Endothelial cell of umbilical vein (primary cell): ENCODE data around the gene RNF133. TPM values are rescaled to one million over a fixed set of nuclear protein-coding genes. Genes with fewer than 3 reads are reported as not detected.

Source experiments
- BruUV-seq: library from RNA; stranded (reverse); fragments of 400-500 nt; replicated peaks from 2 replicates; lab custom pipeline; 2021; lab: Mats Ljungman, UMichigan
- CTCF ChIA-PET: fragments of 300-600, 350-600 bp; sonication (Branson Sonifier 250); formaldehyde crosslinking; loops from one replicate; lab custom pipeline; 2021; ENCODE audit warnings: antibody characterized with exemption, inconsistent platforms; lab: Charles Lee
- POLR2A ChIA-PET: fragments of 300-600, 350-600 bp; sonication (Branson Sonifier 250); formaldehyde crosslinking; loops from one replicate; lab custom pipeline; 2021; ENCODE audit warnings: antibody characterized with exemption, inconsistent platforms; lab: Charles Lee
- DNase-seq: peaks from one replicate; pipeline ENCODE4 v3.0.0-alpha.2; 2011; ENCODE audit warnings: low read depth, low spot score
- FAIRE-seq: peaks from 2 replicates; lab custom pipeline; 2011; peaks lifted over from hg19 to GRCh38; lab: Jason Lieb, UNC
- H2AFZ ChIP-seq: 2 replicates; pipeline ENCODE4 v1.6.0; 2012; ENCODE audit warnings: low read depth, low read length, control low read depth, inconsistent platforms
- H3K27ac ChIP-seq: 2 replicates; pipeline ENCODE4 v1.5.1; 2011; ENCODE audit warnings: low read depth, mild to moderate bottlenecking, control low read depth, low read length, moderate library complexity; ENCODE audit not compliant: insufficient read depth
- H3K27me3 ChIP-seq, 2 experiments: 2 replicates each; pipeline versions ENCODE4 v1.6.0 to v1.6.1; 2011; ENCODE audit warnings: low read length in 2 of 2, mixed read lengths in 1 of 2; ENCODE audit not compliant: control insufficient read depth in 2 of 2, insufficient read depth in 2 of 2
- H3K36me3 ChIP-seq, 2 experiments: 2 replicates in 1 of 2; 3 replicates in 1 of 2; pipeline ENCODE4 v1.5.1; 2011; ENCODE audit warnings: low read length in 2 of 2, mild to moderate bottlenecking in 1 of 2, moderate library complexity in 1 of 2; ENCODE audit not compliant: control insufficient read depth in 2 of 2, insufficient read depth in 2 of 2; ENCODE audit errors: extremely low read depth in 1 of 2
- H3K4me1 ChIP-seq: 3 replicates; pipeline ENCODE4 v1.5.1; 2011; ENCODE audit warnings: mild to moderate bottlenecking, low read length; ENCODE audit not compliant: control insufficient read depth, insufficient read depth; ENCODE audit errors: extremely low read depth
- H3K4me2 ChIP-seq: 2 replicates; pipeline ENCODE4 v1.6.1; 2011; ENCODE audit warnings: low read length, control low read depth, mixed read lengths; ENCODE audit not compliant: insufficient read depth
- H3K4me3 ChIP-seq, 3 experiments: fragments of 200-600 bp in 1 of 3; sonication (generic), shearing (Covaris generic) in 1 of 3; replicated peaks in 1 of 3; 2 replicates each; pipeline ENCODE4 v1.5.1; 2011 to 2016; ENCODE audit warnings: control low read depth in 3 of 3, low read length in 3 of 3, mild to moderate bottlenecking in 2 of 3, inconsistent platforms in 1 of 3, low read depth in 1 of 3, moderate library complexity in 1 of 3; ENCODE audit not compliant: insufficient read depth in 1 of 3
- H3K79me2 ChIP-seq: 2 replicates; pipeline ENCODE4 v1.6.0; 2012; ENCODE audit warnings: low read length, inconsistent platforms; ENCODE audit not compliant: control insufficient read depth, insufficient read depth
- H3K9ac ChIP-seq: replicated peaks from 2 replicates; pipeline ENCODE3; 2011; ENCODE audit warnings: low read length, control low read depth; ENCODE audit not compliant: insufficient read depth; ENCODE audit errors: extremely low read depth
- H3K9me1 ChIP-seq: replicated peaks from 3 replicates; pipeline ENCODE4 v1.6.0; 2011; ENCODE audit warnings: mild to moderate bottlenecking, low read length; ENCODE audit not compliant: control insufficient read depth, insufficient read depth; ENCODE audit errors: extremely low read depth
- H3K9me3 ChIP-seq: replicated peaks from 2 replicates; pipeline ENCODE4 v1.5.1; 2012; ENCODE audit warnings: low read length, inconsistent platforms; ENCODE audit not compliant: control insufficient read depth, insufficient read depth
- H4K20me1 ChIP-seq: replicated peaks from 2 replicates; pipeline ENCODE3; 2011; ENCODE audit warnings: mild to moderate bottlenecking, low read length; ENCODE audit not compliant: control insufficient read depth, insufficient read depth; ENCODE audit errors: extremely low read depth
- EZH2 ChIP-seq: IDR thresholded peaks from 2 replicates; pipeline ENCODE4 v1.6.1; 2012; ENCODE audit warnings: borderline replicate concordance, low read depth, mild to moderate bottlenecking, moderate library complexity, low read length, inconsistent platforms; ENCODE audit not compliant: severe bottlenecking
- FOS ChIP-seq: IDR thresholded peaks from 2 replicates; pipeline ENCODE4 v1.6.1; 2011; ENCODE audit warnings: mild to moderate bottlenecking, low read length, moderate library complexity, borderline replicate concordance; ENCODE audit not compliant: insufficient read depth
- GATA2 ChIP-seq: IDR thresholded peaks from 2 replicates; pipeline ENCODE4 v1.7.0; 2011; ENCODE audit warnings: low read depth, mild to moderate bottlenecking, moderate library complexity, mixed read lengths, low read length; ENCODE audit not compliant: insufficient read length, insufficient read depth
- JUN ChIP-seq: IDR thresholded peaks from 2 replicates; pipeline ENCODE4 v1.6.1; 2011; ENCODE audit warnings: borderline replicate concordance, low read depth; ENCODE audit not compliant: insufficient read length, insufficient read depth
- MYC ChIP-seq: IDR thresholded peaks from one replicate; pipeline ENCODE4 v1.6.1; 2011; ENCODE audit warnings: mild to moderate bottlenecking, low read depth, low read length
- POLR2A ChIP-seq: IDR thresholded peaks from 2 replicates; pipeline ENCODE4 v1.6.1; 2012; ENCODE audit warnings: low read depth, mild to moderate bottlenecking, control low read depth, low read length
- POLR2AphosphoS5 ChIP-seq: IDR thresholded peaks from 2 replicates; pipeline ENCODE4 v1.6.1; 2012; ENCODE audit warnings: low read depth, mild to moderate bottlenecking, control low read depth, low read length, moderate library complexity; ENCODE audit not compliant: insufficient read depth
- dilution Hi-C: fragments of 300-500 bp; cut with MboI; formaldehyde crosslinking; loops from one replicate; pipeline ENCODE4 v1.15.0; 2019; ENCODE audit warnings: low sequenced_read_pairs; ENCODE audit not compliant: extremely low pct_ligation_motif_present
- intact Hi-C: fragments of 100-400 bp; cut with micrococcal nuclease; formaldehyde crosslinking; loops from one replicate; pipeline ENCODE4 v1.10.0; 2022
- polyA plus RNA-seq, 4 experiments: library from polyadenylated mRNA; depleted of rRNA in 3 of 4; stranded (reverse) in 3 of 4; unstranded in 1 of 4; fragments of >200 nt; gene quantifications; 2 replicates each; pipeline versions ENCODE4 v1.2.1 to v1.2.3, GENCODE V29; 2011 to 2012; ENCODE audit warnings: missing spikeins in 1 of 4
- total RNA-seq: library from RNA; stranded (reverse); gene quantifications from 2 replicates; pipeline ENCODE4 v1.2.3, GENCODE V29; 2021
- TF ChIP-seq, protein P1 (sequence below), 2 donors: IDR thresholded peaks; 1 replicate in 1 of 2; 2 replicates in 1 of 2; pipeline ENCODE4 v1.5.1; 2011; ENCODE audit warnings: low read length in 2 of 2, mild to moderate bottlenecking in 2 of 2, moderate library complexity in 2 of 2, control low read depth in 1 of 2, inconsistent platforms in 1 of 2, low read depth in 1 of 2; ENCODE audit not compliant: insufficient read depth in 1 of 2; ENCODE audit errors: extremely low read depth in 1 of 2
- TF ChIP-seq, protein P2 (sequence below): IDR thresholded peaks from 2 replicates; pipeline ENCODE4 v1.6.1; 2011; ENCODE audit not compliant: insufficient read depth, insufficient read length

Gene RNF133
- total and polyA plus RNA-seq, 2 donors (not counting 3 experiments of a cell fraction or from before 2014, with no cell fraction given): 0.93 TPM; not detected in 1

DNA sequence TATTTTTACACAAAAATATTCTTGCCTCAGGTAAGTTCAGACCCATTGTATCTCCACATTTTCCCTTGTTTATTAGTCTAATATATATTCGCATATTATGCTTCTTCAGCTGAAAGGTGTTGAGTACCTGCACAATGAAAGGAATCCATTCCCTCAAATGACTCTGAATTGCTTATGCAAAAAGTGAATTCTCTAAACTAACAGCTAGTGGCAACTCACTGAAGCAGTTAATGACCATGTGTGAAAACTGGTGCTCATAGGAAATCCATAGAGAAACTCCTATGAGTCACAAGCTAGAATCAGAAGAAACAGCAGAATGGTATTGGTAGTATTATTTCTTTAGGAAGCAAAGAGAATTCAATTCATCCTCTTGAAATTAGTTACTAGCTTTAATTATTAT is 37.3 kb upstream of the RNF133 start:
- ChIA-PET POLR2A (no interaction called here), CTCF (interaction anchor here (1.1 to 1.4 kb wide), 4 partner anchors 9 to 136 kb away, joined by 3 to 5 read pairs (median 4); no protein-coding TSS in a partner anchor)
- DNase-seq: no peak
- H3K9ac ChIP-seq: no peak overlapping the region
- FAIRE-seq: no peak
- dilution Hi-C loops (no loop called here), intact Hi-C loops (no loop called here)
- no peak overlapping the region for H2AFZ ChIP-seq
- no peaks in the 10 kb centered on the region for H3K4me1 ChIP-seq
- H3K36me3 ChIP-seq: no peaks in the 10 kb centered on the region
- BruUV-seq: no TSS peak
- TF ChIP-seq EZH2: no peak
- no peaks in the 10 kb centered on the region for H3K9me1 ChIP-seq
- H3K27me3 ChIP-seq: no peaks in the 10 kb centered on the region
- H3K9me3 ChIP-seq: no peaks in the 10 kb centered on the region
- H3K79me2 ChIP-seq: no peaks in the 10 kb centered on the region
- H3K4me2 ChIP-seq: no peak overlapping the region
- no peak overlapping the region for H3K4me3 ChIP-seq
- H3K27ac ChIP-seq: no peak overlapping the region
- H4K20me1 ChIP-seq: no peaks in the 10 kb centered on the region

DNA sequence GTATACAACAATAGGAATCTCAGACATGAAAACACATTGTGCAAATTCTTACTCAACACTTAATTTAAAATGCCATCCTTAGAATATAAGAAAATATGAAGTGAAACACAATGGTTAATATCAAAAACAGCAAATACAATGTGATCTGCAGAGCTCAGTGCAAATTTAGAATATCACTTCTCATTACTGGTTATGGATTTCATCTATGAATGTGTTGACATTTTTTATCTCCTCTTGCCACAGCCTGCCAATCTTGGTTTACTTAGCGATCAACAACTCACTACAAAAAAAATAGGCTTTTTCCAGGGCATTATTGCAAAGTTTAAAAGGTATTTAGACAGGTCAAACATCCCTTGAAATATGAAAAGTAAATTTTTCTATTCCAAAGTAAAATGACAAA is 28.8 kb upstream of the RNF133 start:
- no TSS peak for BruUV-seq
- Histone ChIP-seq H2AFZ (no peak overlapping the region), H3K27ac (no peak overlapping the region), H3K4me1 (no peaks in the 10 kb centered on the region), H3K4me2 (no peak overlapping the region), H3K79me2 (no peaks in the 10 kb centered on the region), H3K9ac (no peak overlapping the region), H3K9me3 (no peaks in the 10 kb centered on the region), H3K36me3 (no peaks in the 10 kb centered on the region), H4K20me1 (no peaks in the 10 kb centered on the region), H3K4me3 (no peak overlapping the region), H3K9me1 (no peaks in the 10 kb centered on the region), H3K27me3 (no peaks in the 10 kb centered on the region)
- DNase-seq (no peak), FAIRE-seq (no peak)
- ChIA-PET POLR2A (no interaction called here), CTCF (no interaction called here)
- dilution Hi-C loops (no loop called here), intact Hi-C loops (no loop called here)
- no peak for TF ChIP-seq POLR2AphosphoS5
- TF ChIP-seq, protein P1, sequence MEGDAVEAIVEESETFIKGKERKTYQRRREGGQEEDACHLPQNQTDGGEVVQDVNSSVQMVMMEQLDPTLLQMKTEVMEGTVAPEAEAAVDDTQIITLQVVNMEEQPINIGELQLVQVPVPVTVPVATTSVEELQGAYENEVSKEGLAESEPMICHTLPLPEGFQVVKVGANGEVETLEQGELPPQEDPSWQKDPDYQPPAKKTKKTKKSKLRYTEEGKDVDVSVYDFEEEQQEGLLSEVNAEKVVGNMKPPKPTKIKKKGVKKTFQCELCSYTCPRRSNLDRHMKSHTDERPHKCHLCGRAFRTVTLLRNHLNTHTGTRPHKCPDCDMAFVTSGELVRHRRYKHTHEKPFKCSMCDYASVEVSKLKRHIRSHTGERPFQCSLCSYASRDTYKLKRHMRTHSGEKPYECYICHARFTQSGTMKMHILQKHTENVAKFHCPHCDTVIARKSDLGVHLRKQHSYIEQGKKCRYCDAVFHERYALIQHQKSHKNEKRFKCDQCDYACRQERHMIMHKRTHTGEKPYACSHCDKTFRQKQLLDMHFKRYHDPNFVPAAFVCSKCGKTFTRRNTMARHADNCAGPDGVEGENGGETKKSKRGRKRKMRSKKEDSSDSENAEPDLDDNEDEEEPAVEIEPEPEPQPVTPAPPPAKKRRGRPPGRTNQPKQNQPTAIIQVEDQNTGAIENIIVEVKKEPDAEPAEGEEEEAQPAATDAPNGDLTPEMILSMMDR (IDR thresholded peaks at IDR 0.05; ENCODE audit: extremely low read depth in 1 of 2, insufficient read depth in 1 of 2, low read depth in 1 of 2, low read length in 2 of 2): no peak
- TF ChIP-seq GATA2: no peak
- no peak for TF ChIP-seq FOS
- no peak for TF ChIP-seq JUN
- TF ChIP-seq, protein P2, sequence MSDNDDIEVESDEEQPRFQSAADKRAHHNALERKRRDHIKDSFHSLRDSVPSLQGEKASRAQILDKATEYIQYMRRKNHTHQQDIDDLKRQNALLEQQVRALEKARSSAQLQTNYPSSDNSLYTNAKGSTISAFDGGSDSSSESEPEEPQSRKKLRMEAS: no peak
- no peak for TF ChIP-seq POLR2A
- TF ChIP-seq MYC: no peak
- no peak for TF ChIP-seq EZH2
